Astrocyte (in vitro differentiated cells and primary cell): ENCODE results near the gene LAMB4.

Source experiments
- CTCF ChIP-seq: IDR thresholded peaks from 2 replicates; pipeline ENCODE4 v1.5.1; 2011; ENCODE audit warnings: low read depth, mild to moderate bottlenecking, inconsistent platforms, low read length, moderate library complexity; ENCODE audit not compliant: insufficient read depth
- EZH2 ChIP-seq: IDR thresholded peaks from 2 replicates; pipeline ENCODE4 v1.6.1; 2012; ENCODE audit warnings: mild to moderate bottlenecking, low read length, inconsistent platforms; ENCODE audit not compliant: insufficient read depth

- TF ChIP-seq CTCF (no peak), EZH2 (no peak)
Observed at GRCh38 chr7:108134486-108134885, 4.3 kb upstream of the LAMB4 start.
